Measurements from ENCODE around the gene CFI.

DNA sequence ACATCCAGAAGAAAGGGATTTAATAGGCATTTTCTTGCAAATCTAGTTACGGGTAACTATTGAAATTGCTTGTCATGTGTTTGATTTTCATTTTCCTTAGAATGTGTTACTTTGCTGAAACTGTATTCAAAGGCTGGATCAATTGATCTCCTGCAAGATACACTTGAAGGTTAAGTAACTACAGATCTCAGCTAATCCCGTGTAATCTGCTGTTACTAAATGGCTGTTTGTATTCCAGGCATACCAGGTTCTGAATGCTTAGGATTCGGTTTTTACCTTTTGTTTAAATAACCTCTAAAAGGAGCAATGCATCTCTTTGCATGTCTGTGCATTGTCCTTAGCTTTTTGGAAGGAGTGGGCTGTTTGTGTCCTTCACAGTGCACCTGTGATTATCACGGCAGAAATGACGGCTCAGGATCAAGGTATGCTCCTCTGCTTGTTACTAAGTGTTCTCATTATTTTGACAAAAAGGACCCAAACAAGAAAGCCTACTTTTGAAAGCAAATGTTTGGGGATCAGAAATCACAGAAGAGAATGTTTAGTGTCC, 46.2 kb upstream of the CFI start, which contains the start of gene LRIT3:
- TF ChIP-seq, protein P1, sequence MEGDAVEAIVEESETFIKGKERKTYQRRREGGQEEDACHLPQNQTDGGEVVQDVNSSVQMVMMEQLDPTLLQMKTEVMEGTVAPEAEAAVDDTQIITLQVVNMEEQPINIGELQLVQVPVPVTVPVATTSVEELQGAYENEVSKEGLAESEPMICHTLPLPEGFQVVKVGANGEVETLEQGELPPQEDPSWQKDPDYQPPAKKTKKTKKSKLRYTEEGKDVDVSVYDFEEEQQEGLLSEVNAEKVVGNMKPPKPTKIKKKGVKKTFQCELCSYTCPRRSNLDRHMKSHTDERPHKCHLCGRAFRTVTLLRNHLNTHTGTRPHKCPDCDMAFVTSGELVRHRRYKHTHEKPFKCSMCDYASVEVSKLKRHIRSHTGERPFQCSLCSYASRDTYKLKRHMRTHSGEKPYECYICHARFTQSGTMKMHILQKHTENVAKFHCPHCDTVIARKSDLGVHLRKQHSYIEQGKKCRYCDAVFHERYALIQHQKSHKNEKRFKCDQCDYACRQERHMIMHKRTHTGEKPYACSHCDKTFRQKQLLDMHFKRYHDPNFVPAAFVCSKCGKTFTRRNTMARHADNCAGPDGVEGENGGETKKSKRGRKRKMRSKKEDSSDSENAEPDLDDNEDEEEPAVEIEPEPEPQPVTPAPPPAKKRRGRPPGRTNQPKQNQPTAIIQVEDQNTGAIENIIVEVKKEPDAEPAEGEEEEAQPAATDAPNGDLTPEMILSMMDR (conservative IDR thresholded peaks at IDR 0.05; ENCODE audit: low read length), result no peak
- no peak for TF ChIP-seq EZH2phosphoT487 (IDR thresholded peaks at IDR 0.05; ENCODE audit: borderline replicate concordance)

Data from Loucy (cell line).